H9 (cell line): ENCODE measurements around the gene GJE1. TPM values are rescaled to one million over a fixed set of nuclear protein-coding genes. Genes with fewer than 3 reads are reported as not detected.

Source experiments
- DNase-seq: peaks from one replicate; pipeline ENCODE4 v3.0.0-alpha.2; 2017
- H2AFZ ChIP-seq: one replicate; pipeline ENCODE4 v1.6.1; 2013; ENCODE audit warnings: mild to moderate bottlenecking, low read length, control low read depth, moderate library complexity
- H2AK5ac ChIP-seq: 2 replicates; pipeline ENCODE4 v1.6.1; 2013; ENCODE audit warnings: low read length, control low read depth, mixed read lengths; ENCODE audit not compliant: insufficient read length
- H2BK120ac ChIP-seq: one replicate; pipeline ENCODE4 v1.6.1; 2013; ENCODE audit warnings: low read depth, mild to moderate bottlenecking, low read length, control low read depth, inconsistent platforms; ENCODE audit not compliant: poor library complexity, severe bottlenecking
- H2BK12ac ChIP-seq: 2 replicates; pipeline ENCODE4 v1.6.1; 2013; ENCODE audit warnings: low read length, control low read depth, mixed read lengths, low read depth; ENCODE audit not compliant: insufficient read length
- H2BK15ac ChIP-seq: 2 replicates; pipeline ENCODE4 v1.6.1; 2013; ENCODE audit warnings: low read depth, low read length, control low read depth
- H2BK20ac ChIP-seq: one replicate; pipeline ENCODE4 v1.6.1; 2013; ENCODE audit warnings: low read depth, mild to moderate bottlenecking, low read length, control low read depth, inconsistent platforms; ENCODE audit not compliant: poor library complexity, severe bottlenecking
- H2BK5ac ChIP-seq: 2 replicates; pipeline ENCODE4 v1.6.1; 2013; ENCODE audit warnings: low read length, control low read depth, mixed read lengths; ENCODE audit not compliant: insufficient read length
- H3K14ac ChIP-seq: 2 replicates; pipeline ENCODE4 v1.6.1; 2013; ENCODE audit warnings: low read length, control low read depth; ENCODE audit not compliant: insufficient read depth
- H3K18ac ChIP-seq: 2 replicates; pipeline ENCODE4 v1.6.1; 2013; ENCODE audit warnings: low read depth, mild to moderate bottlenecking, mixed read lengths, low read length, control low read depth; ENCODE audit not compliant: insufficient read length
- H3K23ac ChIP-seq: 2 replicates; pipeline ENCODE4 v1.6.1; 2013; ENCODE audit warnings: low read length, control low read depth, mixed read lengths, low read depth; ENCODE audit not compliant: insufficient read length
- H3K23me2 ChIP-seq: 2 replicates; pipeline ENCODE4 v1.6.1; 2013; ENCODE audit warnings: low read depth, mild to moderate bottlenecking, mixed read lengths, low read length, control low read depth; ENCODE audit not compliant: insufficient read length, poor library complexity, severe bottlenecking
- H3K27ac ChIP-seq: 2 replicates; pipeline ENCODE4 v1.5.1; 2013; ENCODE audit warnings: low read length, control low read depth, mixed read lengths, low read depth; ENCODE audit not compliant: insufficient read length
- H3K27me3 ChIP-seq: 2 replicates; pipeline ENCODE4 v1.6.1; 2013; ENCODE audit warnings: low read length, control low read depth, inconsistent platforms; ENCODE audit not compliant: insufficient read depth
- H3K4ac ChIP-seq: 2 replicates; pipeline ENCODE4 v1.6.1; 2013; ENCODE audit warnings: low read depth, mild to moderate bottlenecking, control low read depth, inconsistent platforms, low read length, moderate library complexity
- H3K4me1 ChIP-seq: 2 replicates; pipeline ENCODE4 v1.6.1; 2013; ENCODE audit warnings: low read length, control low read depth, inconsistent platforms; ENCODE audit not compliant: insufficient read depth
- H3K4me2 ChIP-seq: 2 replicates; pipeline ENCODE4 v1.6.1; 2013; ENCODE audit warnings: low read length, control low read depth, mixed read lengths; ENCODE audit not compliant: insufficient read length, insufficient read depth
- H3K56ac ChIP-seq: 2 replicates; pipeline ENCODE4 v1.6.1; 2013; ENCODE audit warnings: low read depth, mild to moderate bottlenecking, mixed read lengths, low read length, control low read depth; ENCODE audit not compliant: insufficient read length
- H3K79me1 ChIP-seq: 2 replicates; pipeline ENCODE4 v1.6.1; 2013; ENCODE audit warnings: low read depth, mild to moderate bottlenecking, moderate library complexity, low read length, control low read depth, inconsistent platforms; ENCODE audit not compliant: insufficient read depth, poor library complexity, severe bottlenecking
- H3K79me2 ChIP-seq: 2 replicates; pipeline ENCODE4 v1.6.1; 2013; ENCODE audit warnings: low read length, control low read depth, inconsistent platforms; ENCODE audit not compliant: insufficient read depth
- H3K9ac ChIP-seq: 2 replicates; pipeline ENCODE4 v1.6.1; 2013; ENCODE audit warnings: low read length, control low read depth, mixed read lengths; ENCODE audit not compliant: insufficient read length; ENCODE audit errors: extremely low read depth
- H3K9me3 ChIP-seq: one replicate; pipeline ENCODE4 v1.6.1; 2013; ENCODE audit warnings: low read depth, low read length, inconsistent platforms; ENCODE audit not compliant: control insufficient read depth
- H3T11ph ChIP-seq: one replicate; pipeline ENCODE4 v1.6.1; 2013; ENCODE audit warnings: mild to moderate bottlenecking, low read length, control low read depth, inconsistent platforms
- H4K20me1 ChIP-seq: one replicate; pipeline ENCODE4 v1.6.1; 2013; ENCODE audit not compliant: control insufficient read depth, insufficient read length, insufficient read depth
- H4K5ac ChIP-seq: 2 replicates; pipeline ENCODE4 v1.6.1; 2013; ENCODE audit warnings: low read depth, mild to moderate bottlenecking, mixed read lengths, low read length, control low read depth; ENCODE audit not compliant: insufficient read length
- H4K8ac ChIP-seq: replicated peaks from 2 replicates; pipeline ENCODE4 v1.6.1; 2013; ENCODE audit warnings: low read length, control low read depth, mixed read lengths, low read depth; ENCODE audit not compliant: insufficient read length
- H4K91ac ChIP-seq: 2 replicates; pipeline ENCODE4 v1.6.1; 2013; ENCODE audit warnings: low read depth, mild to moderate bottlenecking, moderate library complexity, mixed read lengths, low read length, control low read depth; ENCODE audit not compliant: insufficient read length
- H3K27ac Mint-ChIP-seq, 3 experiments: 2 replicates in 2 of 3; 3 replicates in 1 of 3; pipeline ENCODE4 v1.8.0; 2020 to 2021; ENCODE audit warnings: mixed read lengths in 3 of 3, mild to moderate bottlenecking in 1 of 3, moderate library complexity in 1 of 3
- H3K27me3 Mint-ChIP-seq: 2 replicates; pipeline ENCODE4 v1.8.0; 2021; ENCODE audit warnings: low read depth, mild to moderate bottlenecking, moderate library complexity, mixed read lengths
- H3K36me3 Mint-ChIP-seq, 3 experiments: 2 replicates in 2 of 3; 3 replicates in 1 of 3; pipeline ENCODE4 v1.8.0; 2020 to 2021; ENCODE audit warnings: low read depth in 3 of 3, mixed read lengths in 3 of 3; ENCODE audit not compliant: insufficient read depth in 1 of 3
- H3K4me1 Mint-ChIP-seq, 2 experiments: 2 replicates each; pipeline ENCODE4 v1.8.0; 2020; ENCODE audit warnings: mixed read lengths in 2 of 2
- H3K4me3 Mint-ChIP-seq, 2 experiments: 2 replicates in 1 of 2; 3 replicates in 1 of 2; pipeline ENCODE4 v1.8.0; 2020 to 2021; ENCODE audit warnings: mild to moderate bottlenecking in 2 of 2, mixed read lengths in 2 of 2, moderate library complexity in 1 of 2
- H3K9me3 Mint-ChIP-seq, 2 experiments: 2 replicates in 1 of 2; 3 replicates in 1 of 2; pipeline ENCODE4 v1.8.0; 2020; ENCODE audit warnings: mild to moderate bottlenecking in 2 of 2, mixed read lengths in 2 of 2, moderate library complexity in 1 of 2
- CTCF ChIP-seq: fragments of 200-600 bp; sonication (generic); conservative IDR thresholded peaks from 3 replicates; pipeline ENCODE4 v1.8.0; 2021; ENCODE audit warnings: antibody characterized with exemption, mild to moderate bottlenecking
- WGBS: extraction: QIAGEN DNeasy Blood & Tissue Kit; methylation state at CpG from one replicate; pipeline ENCODE4 v1.1.7; 2013; ENCODE audit warnings: missing lambda C conversion rate, low lambda C conversion rate, mixed read lengths; ENCODE audit not compliant: insufficient read length; ENCODE audit errors: extremely low coverage; 5-methylcytosine and 5-hydroxymethylcytosine counted together
- total RNA-seq: library from RNA; stranded (reverse); gene quantifications from 2 replicates; pipeline ENCODE4 v1.2.1, GENCODE V29; 2021

Gene GJE1
- total RNA-seq, 1 experiment from 2014 or later = not detected

DNA sequence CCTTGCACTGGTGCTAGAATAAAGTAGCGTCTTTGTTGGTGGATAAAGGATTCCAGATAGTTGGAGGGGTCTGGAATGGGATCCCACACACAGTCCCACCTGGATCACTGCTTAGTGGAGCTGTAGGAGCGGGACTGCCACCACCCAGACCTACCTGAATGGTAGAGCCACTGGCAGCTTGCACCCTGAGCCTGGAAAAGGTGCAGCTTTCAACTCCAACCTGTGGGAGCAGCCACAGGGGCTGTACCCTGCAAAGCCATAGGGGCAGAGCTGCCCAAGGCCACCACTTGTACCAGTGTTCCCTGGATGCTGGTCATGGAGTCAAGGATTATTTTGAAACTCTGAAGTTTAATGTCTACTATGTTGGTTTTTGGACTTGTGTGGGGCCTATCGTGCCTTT lies 41.3 kb downstream of the GJE1 start:
- H2BK120ac ChIP-seq = no peak overlapping the region
- no peak overlapping the region for H3K18ac ChIP-seq
- no peaks in the 10 kb centered on the region for H3K27me3 ChIP-seq
- no peaks in the 10 kb centered on the region for H3K79me2 ChIP-seq
- H2BK20ac ChIP-seq = no peak overlapping the region
- H2BK12ac ChIP-seq = no peak overlapping the region
- no peak overlapping the region for H4K91ac ChIP-seq
- H3K9me3 ChIP-seq = no peaks in the 10 kb centered on the region
- H3K4ac ChIP-seq = no peak overlapping the region
- H3K56ac ChIP-seq = no peak overlapping the region
- H3T11ph ChIP-seq = no peak overlapping the region
- H3K14ac ChIP-seq = no peak overlapping the region
- H3K9ac ChIP-seq = no peak overlapping the region
- no peak overlapping the region for H3K27ac ChIP-seq
- H4K5ac ChIP-seq = no peak overlapping the region
- no peak for TF ChIP-seq CTCF
- H3K23me2 ChIP-seq = no peaks in the 10 kb centered on the region
- H2BK15ac ChIP-seq = no peak overlapping the region
- no peaks in the 10 kb centered on the region for H3K79me1 ChIP-seq
- Mint-ChIP-seq H3K4me3 (no peak overlapping the region), H3K9me3 (no peaks in the 10 kb centered on the region), H3K36me3 (peaks cover 8 to 38% (median 24%) of the 10 kb centered on the region in 3 experiments; a peak in 6 of 7 replicates), H3K4me1 (no peaks in the 10 kb centered on the region), H3K27ac (no peak overlapping the region), H3K27me3 (no peaks in the 10 kb centered on the region)
- no peaks in the 10 kb centered on the region for H3K4me1 ChIP-seq
- no peak overlapping the region for H2AFZ ChIP-seq
- DNase-seq = no peak
- H2BK5ac ChIP-seq = no peak overlapping the region
- H4K8ac ChIP-seq = no peak overlapping the region
- no peaks in the 10 kb centered on the region for H4K20me1 ChIP-seq
- H3K4me2 ChIP-seq = no peak overlapping the region
- H3K23ac ChIP-seq = no peak overlapping the region
- H2AK5ac ChIP-seq = no peak overlapping the region
- no CpG with 5 or more reads among the region's 3 CpGs for WGBS
